Progenitor cell of endocrine pancreas (in vitro differentiated cells): ENCODE data around the gene ITGB6. TPM values are rescaled to one million over a fixed set of nuclear protein-coding genes. Genes with fewer than 3 reads are reported as not detected.

ENCODE experiments used
- DNase-seq: peaks from one replicate; pipeline ENCODE4 v3.0.0; 2021; ENCODE audit warnings: low spot score; ENCODE audit not compliant: unreplicated experiment
- H3K27ac Mint-ChIP-seq: 2 replicates; pipeline ENCODE4 v1.8.0; 2021; ENCODE audit warnings: mild to moderate bottlenecking, moderate library complexity, mixed read lengths
- H3K27me3 Mint-ChIP-seq: 2 replicates; pipeline ENCODE4 v1.8.0; 2021; ENCODE audit warnings: mixed read lengths
- H3K36me3 Mint-ChIP-seq: 2 replicates; pipeline ENCODE4 v1.8.0; 2022; ENCODE audit warnings: mixed read lengths; ENCODE audit not compliant: insufficient read depth
- H3K4me1 Mint-ChIP-seq: 2 replicates; pipeline ENCODE4 v1.8.0; 2021; ENCODE audit warnings: low read depth, mixed read lengths
- H3K4me3 Mint-ChIP-seq: 2 replicates; pipeline ENCODE4 v1.8.0; 2021; ENCODE audit warnings: low read depth, mild to moderate bottlenecking, moderate library complexity, mixed read lengths
- H3K9me3 Mint-ChIP-seq: 2 replicates; pipeline ENCODE4 v1.8.0; 2021; ENCODE audit warnings: low read depth, mixed read lengths
- total RNA-seq: library from RNA; stranded (reverse); gene quantifications from 2 replicates; pipeline ENCODE4 v1.2.1, GENCODE V29; 2021
- TF ChIP-seq, protein P1 (sequence below): fragments of 200-600 bp; sonication (generic); IDR thresholded peaks from one replicate; pipeline ENCODE4 v1.5.0; 2021; ENCODE audit warnings: antibody characterized with exemption, mild to moderate bottlenecking; ENCODE audit not compliant: unreplicated experiment

ITGB6 gene
- total RNA-seq, 1 donor from 2014 or later = 6.7 TPM

DNA sequence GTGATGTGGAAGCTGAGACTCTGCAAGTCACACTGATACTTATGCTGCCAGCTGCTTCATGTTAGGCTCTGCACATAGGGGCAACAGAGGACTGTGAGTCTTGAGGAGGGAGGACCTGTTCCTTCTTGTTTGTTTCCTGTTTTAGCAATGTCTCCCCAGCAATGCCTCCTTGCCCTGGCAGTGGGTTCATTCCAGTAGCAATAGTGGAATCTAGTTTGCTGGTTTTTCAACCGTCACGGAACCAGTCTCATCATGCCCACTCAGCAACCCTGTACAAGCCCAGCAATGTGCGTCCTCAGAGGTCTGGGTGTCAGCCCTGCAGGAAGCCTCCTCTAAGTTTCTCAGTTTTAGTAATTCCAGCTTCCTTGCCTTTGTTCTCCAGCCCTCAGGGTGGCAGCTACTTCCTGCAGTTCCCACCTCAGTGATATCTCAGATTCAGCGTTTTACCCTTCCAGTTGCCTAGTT lies 20.5 kb upstream of the ITGB6 start:
- no peak for DNase-seq
- Mint-ChIP-seq H3K27me3 (no peaks in the 10 kb centered on the region), H3K36me3 (no peaks in the 10 kb centered on the region), H3K4me3 (no peak overlapping the region), H3K27ac (peak overlapping the region; percentile 13), H3K9me3 (no peaks in the 10 kb centered on the region), H3K4me1 (peaks cover 22% of the 10 kb centered on the region)
- TF ChIP-seq, protein P1, sequence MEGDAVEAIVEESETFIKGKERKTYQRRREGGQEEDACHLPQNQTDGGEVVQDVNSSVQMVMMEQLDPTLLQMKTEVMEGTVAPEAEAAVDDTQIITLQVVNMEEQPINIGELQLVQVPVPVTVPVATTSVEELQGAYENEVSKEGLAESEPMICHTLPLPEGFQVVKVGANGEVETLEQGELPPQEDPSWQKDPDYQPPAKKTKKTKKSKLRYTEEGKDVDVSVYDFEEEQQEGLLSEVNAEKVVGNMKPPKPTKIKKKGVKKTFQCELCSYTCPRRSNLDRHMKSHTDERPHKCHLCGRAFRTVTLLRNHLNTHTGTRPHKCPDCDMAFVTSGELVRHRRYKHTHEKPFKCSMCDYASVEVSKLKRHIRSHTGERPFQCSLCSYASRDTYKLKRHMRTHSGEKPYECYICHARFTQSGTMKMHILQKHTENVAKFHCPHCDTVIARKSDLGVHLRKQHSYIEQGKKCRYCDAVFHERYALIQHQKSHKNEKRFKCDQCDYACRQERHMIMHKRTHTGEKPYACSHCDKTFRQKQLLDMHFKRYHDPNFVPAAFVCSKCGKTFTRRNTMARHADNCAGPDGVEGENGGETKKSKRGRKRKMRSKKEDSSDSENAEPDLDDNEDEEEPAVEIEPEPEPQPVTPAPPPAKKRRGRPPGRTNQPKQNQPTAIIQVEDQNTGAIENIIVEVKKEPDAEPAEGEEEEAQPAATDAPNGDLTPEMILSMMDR = no peak

GRCh38 chr2:160220026-160220425 lies 20.0 kb upstream of the ITGB6 start:
- no peak overlapping the region for H3K27ac Mint-ChIP-seq
- no peak overlapping the region for H3K4me3 Mint-ChIP-seq
- no peaks in the 10 kb centered on the region for H3K36me3 Mint-ChIP-seq
- TF ChIP-seq, protein P1 = no peak
- peaks cover 22% of the 10 kb centered on the region for H3K4me1 Mint-ChIP-seq
- H3K27me3 Mint-ChIP-seq = no peaks in the 10 kb centered on the region
- no peak for DNase-seq
- no peaks in the 10 kb centered on the region for H3K9me3 Mint-ChIP-seq

GRCh38 chr2:160214461-160215445 lies 14.7 kb upstream of the ITGB6 start:
- no peak overlapping the region for H3K27ac Mint-ChIP-seq

DNA sequence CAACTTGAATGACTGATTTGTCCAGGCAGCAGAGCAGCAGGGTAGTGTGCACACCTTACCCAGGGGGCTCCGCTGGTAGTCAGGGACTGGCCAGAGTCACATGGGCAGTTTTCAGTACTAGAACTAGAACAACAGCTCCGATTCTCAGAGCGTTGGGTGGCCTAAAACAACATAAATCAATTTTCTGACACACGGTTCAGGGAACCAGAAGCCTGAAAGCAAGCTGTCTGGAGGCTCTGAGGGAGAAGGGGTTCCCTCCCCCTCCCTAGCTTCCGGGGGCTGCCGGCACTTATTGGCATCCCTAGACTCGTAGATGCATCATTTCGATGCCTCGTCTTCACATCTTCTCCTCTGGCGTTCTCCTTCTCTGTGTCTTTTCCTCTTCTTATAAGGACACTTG lies 13.4 kb upstream of the ITGB6 start:
- Mint-ChIP-seq H3K4me3 (no peak overlapping the region), H3K27me3 (no peaks in the 10 kb centered on the region), H3K9me3 (no peaks in the 10 kb centered on the region), H3K36me3 (no peaks in the 10 kb centered on the region), H3K27ac (no peak overlapping the region), H3K4me1 (peaks cover 20% of the 10 kb centered on the region)
- no peak for DNase-seq
- TF ChIP-seq, protein P1 = no peak

More at GRCh38 chr2:160214461-160215445, 14.7 kb upstream of the ITGB6 start:
- Mint-ChIP-seq H3K4me1 (peaks cover 12% of the 10 kb centered on the region), H3K9me3 (no peaks in the 10 kb centered on the region), H3K4me3 (no peak overlapping the region), H3K27me3 (no peaks in the 10 kb centered on the region), H3K36me3 (no peaks in the 10 kb centered on the region)
- TF ChIP-seq, protein P1 = no peak
- DNase-seq = no peak

GRCh38 chr2:160210599-160211138 lies 10.6 kb upstream of the ITGB6 start:
- no peak overlapping the region for H3K4me3 Mint-ChIP-seq
- TF ChIP-seq, protein P1 = peak; percentile 86
- no peaks in the 10 kb centered on the region for H3K9me3 Mint-ChIP-seq
- no peak overlapping the region for H3K27ac Mint-ChIP-seq
- H3K36me3 Mint-ChIP-seq = no peaks in the 10 kb centered on the region
- DNase-seq = peak; percentile 68
- H3K4me1 Mint-ChIP-seq = peaks cover 28% of the 10 kb centered on the region
- no peaks in the 10 kb centered on the region for H3K27me3 Mint-ChIP-seq
